ENCODE measurements around the gene NPTN. TPM values are rescaled to one million over a fixed set of nuclear protein-coding genes. Genes with fewer than 3 reads are reported as not detected.

NPTN gene
- total RNA-seq = 100 to 1,000 TPM; 111 to 159 TPM

- Histone ChIP-seq H3K9ac (ENCODE audit: low read depth in 2 of 2, low read length in 2 of 2) (peak within 1 kb of the TSS; percentile 81 to 94), H3K36me3 (no peaks in the 10 kb centered on the region), H3K27ac (peak within 1 kb of the TSS; percentile 94), H3K9me3 (no peaks in the 10 kb centered on the region), H3K4me3 (peak within 1 kb of the TSS; percentile 90), H3K27me3 (no peaks in the 10 kb centered on the region), H3K4me1 (peaks cover 19% of the 10 kb centered on the region)
- TF ChIP-seq, protein P1, sequence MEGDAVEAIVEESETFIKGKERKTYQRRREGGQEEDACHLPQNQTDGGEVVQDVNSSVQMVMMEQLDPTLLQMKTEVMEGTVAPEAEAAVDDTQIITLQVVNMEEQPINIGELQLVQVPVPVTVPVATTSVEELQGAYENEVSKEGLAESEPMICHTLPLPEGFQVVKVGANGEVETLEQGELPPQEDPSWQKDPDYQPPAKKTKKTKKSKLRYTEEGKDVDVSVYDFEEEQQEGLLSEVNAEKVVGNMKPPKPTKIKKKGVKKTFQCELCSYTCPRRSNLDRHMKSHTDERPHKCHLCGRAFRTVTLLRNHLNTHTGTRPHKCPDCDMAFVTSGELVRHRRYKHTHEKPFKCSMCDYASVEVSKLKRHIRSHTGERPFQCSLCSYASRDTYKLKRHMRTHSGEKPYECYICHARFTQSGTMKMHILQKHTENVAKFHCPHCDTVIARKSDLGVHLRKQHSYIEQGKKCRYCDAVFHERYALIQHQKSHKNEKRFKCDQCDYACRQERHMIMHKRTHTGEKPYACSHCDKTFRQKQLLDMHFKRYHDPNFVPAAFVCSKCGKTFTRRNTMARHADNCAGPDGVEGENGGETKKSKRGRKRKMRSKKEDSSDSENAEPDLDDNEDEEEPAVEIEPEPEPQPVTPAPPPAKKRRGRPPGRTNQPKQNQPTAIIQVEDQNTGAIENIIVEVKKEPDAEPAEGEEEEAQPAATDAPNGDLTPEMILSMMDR (IDR thresholded peaks at IDR 0.05) = no peak
- intact Hi-C loops (cut with DNase I) = no loop called here
- peak; percentile 99 for DNase-seq
These were observed at the start of gene NPTN for GRCh38 chr15:73633111-73633990. NPTN (minus strand) TSS chr15:73633389; CDS start chr15:73633215, 174 bp downstream.

GRCh38 chr15:73682600-73683090 is 49.5 kb upstream of the NPTN start:
- H3K36me3 ChIP-seq = no peaks in the 10 kb centered on the region
- TF ChIP-seq, protein P1 (IDR thresholded peaks at IDR 0.05) = no peak
- H3K9ac ChIP-seq (ENCODE audit: low read depth in 2 of 2, low read length in 2 of 2) = no peak overlapping the region
- no peaks in the 10 kb centered on the region for H3K4me1 ChIP-seq
- DNase-seq = no peak
- no peak overlapping the region for H3K27ac ChIP-seq
- intact Hi-C loops (cut with DNase I) = no loop called here
- H3K27me3 ChIP-seq = no peaks in the 10 kb centered on the region
- no peak overlapping the region for H3K4me3 ChIP-seq
- no peaks in the 10 kb centered on the region for H3K9me3 ChIP-seq

DNA sequence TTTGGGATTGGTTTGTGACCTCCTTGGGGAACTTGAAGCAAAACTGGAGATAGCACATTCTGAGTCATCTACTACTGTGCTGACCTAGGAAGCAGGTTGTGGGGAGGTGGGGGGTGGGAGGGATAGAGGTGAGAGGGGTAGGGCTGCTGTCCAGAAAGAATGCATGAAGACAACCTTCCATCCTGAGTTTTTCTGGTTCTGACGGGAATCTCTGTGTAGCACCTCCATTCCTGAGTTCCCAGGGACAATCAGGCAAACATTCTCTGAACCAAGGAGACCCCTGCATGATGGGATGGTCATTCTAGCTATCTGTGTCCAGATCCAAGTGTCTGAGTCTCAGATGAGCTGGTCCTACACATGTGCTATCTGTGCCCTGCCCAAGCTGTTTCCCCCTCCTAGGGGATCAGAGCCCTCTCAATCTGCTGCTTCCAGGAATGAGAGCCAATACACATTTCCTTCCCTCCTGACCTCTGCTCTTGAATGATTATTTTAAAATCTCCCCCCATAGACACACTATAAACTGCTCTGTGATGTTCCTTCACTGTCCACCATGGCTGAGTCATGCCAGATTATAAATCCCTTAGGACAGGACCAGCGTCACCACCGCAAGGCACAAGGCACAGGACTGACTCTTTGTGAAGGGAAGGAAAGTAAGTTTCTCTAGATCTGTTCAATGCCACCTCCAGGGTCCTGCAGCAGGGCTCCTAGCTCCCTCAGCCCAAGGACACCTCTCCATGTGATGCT is 48.8 kb upstream of the NPTN start:
- no peaks in the 10 kb centered on the region for H3K27me3 ChIP-seq
- H3K36me3 ChIP-seq = no peaks in the 10 kb centered on the region
- H3K4me3 ChIP-seq = no peak overlapping the region
- intact Hi-C loops (cut with DNase I) = no loop called here
- no peak overlapping the region for H3K9ac ChIP-seq (ENCODE audit: low read depth in 2 of 2, low read length in 2 of 2)
- no peak for DNase-seq
- H3K9me3 ChIP-seq = no peaks in the 10 kb centered on the region
- TF ChIP-seq, protein P1 (IDR thresholded peaks at IDR 0.05) = no peak
- no peak overlapping the region for H3K27ac ChIP-seq
- no peaks in the 10 kb centered on the region for H3K4me1 ChIP-seq

DNA sequence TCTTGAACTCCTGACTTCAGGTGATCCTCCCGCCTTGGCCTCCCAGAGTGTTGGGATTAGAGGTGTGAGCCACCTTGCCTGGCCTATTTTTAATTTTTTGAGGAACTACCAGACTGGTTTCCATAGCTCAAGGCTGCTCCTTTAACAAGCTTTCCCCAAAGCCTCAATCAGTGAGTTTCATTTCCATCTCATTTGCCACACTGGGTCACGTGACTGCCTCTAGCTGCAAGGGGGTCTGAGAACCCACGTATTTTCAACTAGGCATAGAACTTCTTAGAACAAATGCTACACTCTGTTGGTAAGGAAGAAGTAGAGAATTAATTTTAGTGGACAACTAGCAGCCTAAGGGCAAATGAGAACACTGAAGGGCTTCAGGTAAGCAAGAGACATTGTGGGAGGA is 47.9 kb upstream of the NPTN start:
- Histone ChIP-seq H3K27ac (no peak overlapping the region), H3K4me1 (no peaks in the 10 kb centered on the region), H3K36me3 (no peaks in the 10 kb centered on the region), H3K27me3 (no peaks in the 10 kb centered on the region), H3K9me3 (no peaks in the 10 kb centered on the region), H3K4me3 (no peak overlapping the region), H3K9ac (ENCODE audit: low read depth in 2 of 2, low read length in 2 of 2) (no peak overlapping the region)
- intact Hi-C loops (cut with DNase I) = no loop called here
- TF ChIP-seq, protein P1 (IDR thresholded peaks at IDR 0.05) = no peak
- no peak for DNase-seq

- DNase-seq = no peak
- Histone ChIP-seq H3K9me3 (no peaks in the 10 kb centered on the region), H3K36me3 (no peaks in the 10 kb centered on the region), H3K4me3 (no peak overlapping the region), H3K9ac (ENCODE audit: low read depth in 2 of 2, low read length in 2 of 2) (no peak overlapping the region), H3K4me1 (no peaks in the 10 kb centered on the region), H3K27me3 (no peaks in the 10 kb centered on the region), H3K27ac (no peak overlapping the region)
- TF ChIP-seq, protein P1 (IDR thresholded peaks at IDR 0.05) = no peak
- intact Hi-C loops (cut with DNase I) = no loop called here
These were observed 47.4 kb upstream of the NPTN start for GRCh38 chr15:73680549-73680948.
